MM.1S (cell line): ENCODE measurements around the gene CBFA2T3.

Experiments used
- DNase-seq: peaks from one replicate; pipeline ENCODE4 v3.0.0-alpha.2; 2015
- H2AFZ ChIP-seq: fragments of 300-600 bp; sonication (generic); 2 replicates; pipeline ENCODE4 v1.6.0; 2016; ENCODE audit warnings: antibody characterized with exemption, low read length
- H3F3A ChIP-seq: fragments of 300-600 bp; sonication (generic); 2 replicates; pipeline ENCODE4 v1.6.1; 2016; ENCODE audit warnings: mild to moderate bottlenecking, antibody characterized with exemption, low read length, moderate library complexity, mixed read lengths; ENCODE audit not compliant: insufficient read depth
- H3K27ac ChIP-seq: fragments of 300-600 bp; sonication (generic); 2 replicates; pipeline ENCODE4 v1.5.1; 2016; ENCODE audit warnings: mild to moderate bottlenecking, low read length
- H3K27me3 ChIP-seq: fragments of 300-600 bp; sonication (generic); replicated peaks from 2 replicates; pipeline ENCODE4 v1.6.0; 2016; ENCODE audit warnings: low read length; ENCODE audit not compliant: insufficient read depth
- H3K36me3 ChIP-seq: fragments of 300-600 bp; sonication (generic); replicated peaks from 2 replicates; pipeline ENCODE4 v1.6.1; 2016; ENCODE audit warnings: mild to moderate bottlenecking, low read length, mixed read lengths; ENCODE audit not compliant: insufficient read depth
- H3K4me1 ChIP-seq: fragments of 300-600 bp; sonication (generic); 2 replicates; pipeline ENCODE4 v1.6.1; 2016; ENCODE audit warnings: low read length, mixed read lengths
- H3K4me2 ChIP-seq: fragments of 300-600 bp; sonication (generic); 2 replicates; pipeline ENCODE4 v1.6.0; 2016; ENCODE audit warnings: low read depth, low read length
- H3K4me3 ChIP-seq: fragments of 300-600 bp; sonication (generic); 2 replicates; pipeline ENCODE4 v1.5.1; 2016; ENCODE audit warnings: low read length, mixed read lengths
- H3K79me2 ChIP-seq: fragments of 300-600 bp; sonication (generic); 2 replicates; pipeline ENCODE4 v1.6.1; 2016; ENCODE audit warnings: mixed run types, low read length, mixed read lengths
- H3K9ac ChIP-seq: fragments of 300-600 bp; sonication (generic); 2 replicates; pipeline ENCODE4 v1.6.1; 2016; ENCODE audit warnings: low read length, mixed read lengths
- H3K9me2 ChIP-seq: fragments of 300-600 bp; sonication (generic); replicated peaks from 2 replicates; pipeline ENCODE4 v1.6.1; 2016; ENCODE audit warnings: mild to moderate bottlenecking, low read length, mixed read lengths; ENCODE audit not compliant: insufficient read depth
- H3K9me3 ChIP-seq: fragments of 300-600 bp; sonication (generic); replicated peaks from 2 replicates; pipeline ENCODE4 v1.6.1; 2016; ENCODE audit warnings: mild to moderate bottlenecking, low read length, mixed read lengths; ENCODE audit not compliant: insufficient read depth
- H4K20me1 ChIP-seq: fragments of 300-600 bp; sonication (generic); 2 replicates; pipeline ENCODE4 v1.6.1; 2016; ENCODE audit warnings: mild to moderate bottlenecking, low read length, moderate library complexity, mixed read lengths; ENCODE audit not compliant: insufficient read depth
- EZH2 ChIP-seq: fragments of 300-600 bp; sonication (generic); optimal IDR thresholded peaks from 2 replicates; pipeline ENCODE3; 2017; ENCODE audit warnings: low read depth, mild to moderate bottlenecking, antibody characterized with exemption, low read length, mixed read lengths
- EZH2phosphoT487 ChIP-seq: fragments of 300-600 bp; sonication (generic); IDR thresholded peaks from 2 replicates; pipeline ENCODE4 v1.6.1; 2018; ENCODE audit warnings: antibody characterized with exemption, low read length
- TF ChIP-seq, protein P1 (sequence below): fragments of 300-600 bp; sonication (generic); IDR thresholded peaks from 2 replicates; pipeline ENCODE4 v1.5.1; 2016; ENCODE audit warnings: antibody characterized with exemption, low read length, mixed read lengths

The CBFA2T3 gene

DNA sequence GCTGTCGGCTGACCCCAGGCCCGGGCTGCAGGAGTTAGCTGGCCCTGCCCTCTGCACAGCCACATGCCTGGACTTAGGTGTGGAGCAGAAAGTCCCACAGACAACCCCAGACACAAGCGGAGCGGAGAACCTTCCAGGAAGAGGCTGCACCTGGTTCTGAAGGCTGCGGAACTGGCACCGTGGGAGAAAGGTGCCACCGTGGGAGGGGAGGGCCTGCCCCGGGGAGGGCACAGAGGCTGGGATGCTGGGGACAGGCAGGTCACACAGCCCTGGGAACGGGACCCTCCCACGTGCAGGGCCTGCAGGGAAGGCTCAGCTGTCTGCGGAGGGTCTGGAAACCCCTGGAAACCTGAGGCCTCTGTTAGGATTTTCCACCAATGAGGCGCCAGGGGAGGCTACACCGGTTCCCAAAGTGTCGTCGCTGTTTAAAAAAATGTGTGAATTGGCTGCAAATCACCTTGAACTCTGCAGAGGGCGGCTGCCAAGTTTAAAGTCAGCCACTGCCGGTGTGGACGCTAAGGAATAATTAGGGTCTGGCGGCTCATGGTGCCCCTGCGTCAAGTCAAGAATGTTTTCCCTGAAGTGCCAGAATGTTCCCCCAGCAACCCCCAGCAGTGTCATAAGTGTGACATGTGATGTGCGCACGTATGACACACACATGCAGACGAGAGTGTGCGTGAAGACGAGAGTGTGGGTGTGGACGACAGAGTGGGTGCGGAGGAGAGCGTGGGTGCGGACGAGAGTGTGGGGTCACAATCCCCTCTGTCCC, 59.7 kb downstream of the CBFA2T3 start:
- H3K9me3 ChIP-seq = no peaks in the 10 kb centered on the region
- H3K79me2 ChIP-seq = peaks cover 62% of the 10 kb centered on the region
- no peak overlapping the region for H3K4me2 ChIP-seq
- no peaks in the 10 kb centered on the region for H4K20me1 ChIP-seq
- no peak overlapping the region for H2AFZ ChIP-seq
- DNase-seq = no peak
- TF ChIP-seq, protein P1, sequence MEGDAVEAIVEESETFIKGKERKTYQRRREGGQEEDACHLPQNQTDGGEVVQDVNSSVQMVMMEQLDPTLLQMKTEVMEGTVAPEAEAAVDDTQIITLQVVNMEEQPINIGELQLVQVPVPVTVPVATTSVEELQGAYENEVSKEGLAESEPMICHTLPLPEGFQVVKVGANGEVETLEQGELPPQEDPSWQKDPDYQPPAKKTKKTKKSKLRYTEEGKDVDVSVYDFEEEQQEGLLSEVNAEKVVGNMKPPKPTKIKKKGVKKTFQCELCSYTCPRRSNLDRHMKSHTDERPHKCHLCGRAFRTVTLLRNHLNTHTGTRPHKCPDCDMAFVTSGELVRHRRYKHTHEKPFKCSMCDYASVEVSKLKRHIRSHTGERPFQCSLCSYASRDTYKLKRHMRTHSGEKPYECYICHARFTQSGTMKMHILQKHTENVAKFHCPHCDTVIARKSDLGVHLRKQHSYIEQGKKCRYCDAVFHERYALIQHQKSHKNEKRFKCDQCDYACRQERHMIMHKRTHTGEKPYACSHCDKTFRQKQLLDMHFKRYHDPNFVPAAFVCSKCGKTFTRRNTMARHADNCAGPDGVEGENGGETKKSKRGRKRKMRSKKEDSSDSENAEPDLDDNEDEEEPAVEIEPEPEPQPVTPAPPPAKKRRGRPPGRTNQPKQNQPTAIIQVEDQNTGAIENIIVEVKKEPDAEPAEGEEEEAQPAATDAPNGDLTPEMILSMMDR = no peak
- H3K27ac ChIP-seq = no peak overlapping the region
- H3K4me3 ChIP-seq = no peak overlapping the region
- no peaks in the 10 kb centered on the region for H3K27me3 ChIP-seq
- H3K4me1 ChIP-seq = no peaks in the 10 kb centered on the region
- no peaks in the 10 kb centered on the region for H3F3A ChIP-seq
- no peak overlapping the region for H3K9ac ChIP-seq
- H3K36me3 ChIP-seq = no peaks in the 10 kb centered on the region
- H3K9me2 ChIP-seq = no peaks in the 10 kb centered on the region

DNA sequence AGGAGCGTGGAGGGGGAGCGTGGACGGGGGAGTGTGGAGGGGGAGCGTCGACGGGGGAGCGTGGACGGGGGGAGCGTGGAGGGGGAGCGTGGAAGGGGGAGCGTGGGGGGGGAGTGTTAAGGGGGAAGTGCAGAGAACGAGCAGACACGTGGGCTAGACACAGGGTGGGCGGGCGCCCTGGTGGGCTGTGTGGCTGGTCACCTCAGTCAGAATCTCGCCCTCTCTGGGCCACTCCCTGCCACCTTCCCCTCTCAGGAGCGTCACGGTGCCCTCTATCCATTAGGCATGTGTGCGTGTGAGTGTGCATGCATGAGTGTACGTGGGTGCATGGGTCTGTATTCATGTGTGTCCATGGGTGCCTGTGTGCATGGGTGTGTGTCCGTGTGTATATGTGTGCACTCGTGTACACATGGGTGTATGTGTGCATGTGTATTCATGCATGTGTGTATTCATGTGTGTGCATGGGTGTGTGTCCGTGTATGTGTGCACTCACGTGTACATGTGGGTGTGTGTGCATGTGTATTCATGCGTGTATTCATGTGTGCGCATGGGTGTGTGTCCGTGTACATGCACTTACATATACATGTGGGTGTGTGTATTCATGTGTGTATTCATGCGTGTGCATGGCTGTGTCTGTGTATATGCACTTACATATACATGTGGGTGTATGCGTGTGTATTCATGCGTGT, 61.2 kb downstream of the CBFA2T3 start:
- H3F3A ChIP-seq = no peaks in the 10 kb centered on the region
- H3K27me3 ChIP-seq = no peaks in the 10 kb centered on the region
- H3K4me1 ChIP-seq = no peaks in the 10 kb centered on the region
- DNase-seq = no peak
- no peak overlapping the region for H2AFZ ChIP-seq
- H3K9me3 ChIP-seq = no peaks in the 10 kb centered on the region
- H3K4me2 ChIP-seq = no peak overlapping the region
- H3K9ac ChIP-seq = no peak overlapping the region
- H3K79me2 ChIP-seq = peaks cover 65% of the 10 kb centered on the region
- TF ChIP-seq, protein P1 = no peak
- TF ChIP-seq EZH2 (no peak), EZH2phosphoT487 (no peak)
- H3K36me3 ChIP-seq = no peaks in the 10 kb centered on the region
- H4K20me1 ChIP-seq = no peaks in the 10 kb centered on the region
- H3K4me3 ChIP-seq = no peak overlapping the region
- no peak overlapping the region for H3K27ac ChIP-seq
- no peaks in the 10 kb centered on the region for H3K9me2 ChIP-seq

DNA sequence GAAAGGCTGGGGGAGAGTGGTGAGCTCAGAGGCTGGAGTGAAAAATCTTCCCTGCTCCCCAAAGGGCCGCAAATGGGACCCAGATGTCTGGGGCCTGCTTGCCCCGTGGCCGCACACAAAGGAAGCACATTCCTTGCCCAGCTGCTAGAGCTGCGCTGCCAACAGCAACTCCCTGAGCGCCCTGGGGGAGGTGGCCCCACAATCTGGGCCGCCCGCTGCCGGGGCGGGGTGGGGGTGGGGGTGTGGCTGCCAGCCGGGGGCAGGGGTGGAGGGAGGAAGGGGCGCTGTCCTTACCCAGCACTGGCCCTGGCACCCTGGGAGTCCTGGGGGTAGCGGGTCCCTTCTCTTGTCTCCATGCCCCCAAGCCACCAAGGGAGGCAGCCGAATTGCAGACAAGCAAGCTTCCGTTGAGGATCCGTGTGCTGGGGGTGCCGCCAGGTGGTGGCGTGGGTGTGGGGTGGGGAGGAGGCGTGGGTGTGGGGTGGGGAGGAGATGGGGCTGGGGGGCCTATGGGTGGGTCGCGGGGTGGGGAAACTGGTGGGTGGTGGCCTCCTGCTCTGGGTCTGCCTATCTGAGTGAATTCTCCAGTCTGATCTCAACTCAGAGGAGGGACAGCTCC, 62.1 kb downstream of the CBFA2T3 start:
- Histone ChIP-seq H3K9me2 (no peaks in the 10 kb centered on the region), H4K20me1 (no peaks in the 10 kb centered on the region), H2AFZ (no peak overlapping the region), H3F3A (no peaks in the 10 kb centered on the region), H3K27me3 (no peaks in the 10 kb centered on the region), H3K4me1 (no peaks in the 10 kb centered on the region), H3K27ac (no peak overlapping the region), H3K79me2 (peaks cover 68% of the 10 kb centered on the region), H3K9ac (no peak overlapping the region), H3K9me3 (no peaks in the 10 kb centered on the region), H3K4me2 (no peak overlapping the region), H3K36me3 (no peaks in the 10 kb centered on the region), H3K4me3 (no peak overlapping the region)
- DNase-seq = no peak
- no peak for TF ChIP-seq EZH2
- TF ChIP-seq EZH2phosphoT487 = no peak
- TF ChIP-seq, protein P1 = no peak
